ENCODE results near the gene SCAF1.

The SCAF1 gene

DNA sequence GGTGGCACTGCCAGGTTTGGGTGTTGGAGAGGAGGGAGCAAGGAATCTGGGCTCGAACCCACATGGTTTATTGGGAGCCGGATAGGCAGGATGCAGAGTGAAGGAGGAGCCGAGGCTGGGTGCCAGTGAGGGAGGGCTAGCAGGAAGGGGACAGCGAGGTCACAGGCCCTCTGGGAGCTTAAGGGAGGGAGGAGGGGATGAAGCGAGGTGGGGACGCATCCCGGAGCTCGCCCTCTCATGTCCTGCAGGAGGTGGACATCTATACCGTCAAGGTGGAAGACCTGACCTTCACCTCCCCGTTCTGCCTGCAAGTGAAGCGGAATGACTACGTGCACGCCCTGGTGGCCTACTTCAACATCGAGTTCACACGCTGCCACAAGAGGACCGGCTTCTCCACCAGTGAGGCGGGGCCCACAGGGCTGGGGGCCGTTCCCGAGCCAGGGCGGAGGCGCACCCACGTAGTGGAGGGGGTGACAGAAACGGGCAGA lies 43.9 kb downstream of the SCAF1 start:
- DNase-seq (ENCODE audit: low read depth in 1 of 2, low spot score in 1 of 2), result no peak

DNA sequence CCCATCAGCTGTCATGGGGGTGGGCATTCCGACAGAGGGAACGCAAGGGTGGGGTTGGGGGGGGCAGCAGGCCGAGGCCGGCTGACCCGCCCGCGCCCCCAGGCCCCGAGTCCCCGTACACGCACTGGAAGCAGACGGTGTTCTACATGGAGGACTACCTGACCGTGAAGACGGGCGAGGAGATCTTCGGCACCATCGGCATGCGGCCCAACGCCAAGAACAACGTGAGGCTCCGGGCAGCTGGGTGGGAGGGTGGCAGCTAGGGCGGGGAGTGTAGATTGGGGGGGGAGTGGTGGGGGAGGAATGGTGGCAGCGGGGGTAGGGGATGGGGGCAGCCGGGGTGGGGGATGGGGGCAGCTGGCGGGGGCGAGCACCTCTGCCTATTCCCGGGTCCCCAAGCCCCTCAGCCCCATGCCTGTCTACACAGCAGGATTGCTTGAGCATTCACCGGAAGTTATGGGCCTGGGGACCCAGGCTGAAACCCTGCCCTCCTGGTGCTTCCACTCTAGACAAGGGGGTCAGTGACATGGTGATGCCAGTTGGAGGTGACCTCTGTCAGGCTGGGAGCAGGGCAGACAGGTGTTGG lies 44.6 kb downstream of the SCAF1 start:
- DNase-seq (ENCODE audit: low read depth in 1 of 2, low spot score in 1 of 2), result no peak

DNA sequence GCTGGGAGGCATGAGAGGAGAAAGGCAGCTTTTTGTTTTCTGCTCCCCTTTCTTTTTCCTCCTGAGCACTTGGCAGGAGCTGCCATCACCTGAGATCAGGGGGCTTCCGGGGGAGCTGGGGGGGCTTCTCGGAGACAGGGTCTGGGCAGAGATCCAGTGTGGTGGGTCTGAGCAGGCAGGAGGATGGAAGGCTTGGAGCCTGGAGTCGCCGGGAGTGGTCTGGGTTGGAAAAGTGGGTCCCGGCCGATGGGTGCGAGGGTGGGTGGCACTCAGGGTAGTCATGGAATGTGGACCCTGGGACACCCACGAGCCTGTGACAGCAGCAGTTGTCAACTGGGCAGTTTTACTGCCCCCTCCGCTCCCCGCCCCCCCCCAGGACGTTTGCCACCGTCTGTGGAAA lies 45.1 kb downstream of the SCAF1 start:
- DNase-seq (ENCODE audit: low read depth in 1 of 2, low spot score in 1 of 2), result no peak

DNA sequence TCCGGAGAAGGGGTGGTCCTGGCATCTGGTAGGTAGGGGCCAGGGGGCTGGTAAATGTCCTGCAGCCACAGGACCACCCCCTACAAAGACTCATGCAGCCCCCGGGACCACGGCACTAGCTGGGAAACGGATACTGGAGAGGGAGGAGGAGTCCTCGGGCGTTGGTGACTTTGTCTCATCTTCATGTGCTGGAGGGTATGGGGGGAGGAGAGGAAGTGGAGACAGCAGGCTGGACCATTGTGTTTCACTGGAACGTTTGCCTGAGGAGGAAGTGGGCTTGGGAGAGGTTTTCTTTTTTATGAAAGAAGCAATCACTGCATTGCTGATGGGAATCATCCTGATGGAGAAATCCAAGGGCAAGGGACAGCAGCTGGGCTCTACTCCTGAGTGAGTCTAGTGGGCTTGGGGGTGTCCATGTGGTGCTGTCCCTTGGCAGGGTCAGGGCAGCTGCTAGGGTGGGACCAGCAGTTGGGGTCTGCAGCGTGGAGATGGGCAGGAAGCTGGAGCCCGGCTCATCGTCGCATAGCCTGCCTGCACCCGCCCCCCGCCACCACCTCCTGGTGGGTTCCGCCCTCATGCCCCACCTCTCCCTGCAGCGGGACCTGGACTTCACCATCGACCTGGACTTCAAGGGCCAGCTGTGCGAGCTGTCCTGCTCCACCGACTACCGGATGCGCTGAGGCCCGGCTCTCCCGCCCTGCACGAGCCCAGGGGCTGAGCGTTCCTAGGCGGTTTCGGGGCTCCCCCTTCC lies 45.7 kb downstream of the SCAF1 start:
- DNase-seq (ENCODE audit: low read depth in 1 of 2, low spot score in 1 of 2), result no peak

DNA sequence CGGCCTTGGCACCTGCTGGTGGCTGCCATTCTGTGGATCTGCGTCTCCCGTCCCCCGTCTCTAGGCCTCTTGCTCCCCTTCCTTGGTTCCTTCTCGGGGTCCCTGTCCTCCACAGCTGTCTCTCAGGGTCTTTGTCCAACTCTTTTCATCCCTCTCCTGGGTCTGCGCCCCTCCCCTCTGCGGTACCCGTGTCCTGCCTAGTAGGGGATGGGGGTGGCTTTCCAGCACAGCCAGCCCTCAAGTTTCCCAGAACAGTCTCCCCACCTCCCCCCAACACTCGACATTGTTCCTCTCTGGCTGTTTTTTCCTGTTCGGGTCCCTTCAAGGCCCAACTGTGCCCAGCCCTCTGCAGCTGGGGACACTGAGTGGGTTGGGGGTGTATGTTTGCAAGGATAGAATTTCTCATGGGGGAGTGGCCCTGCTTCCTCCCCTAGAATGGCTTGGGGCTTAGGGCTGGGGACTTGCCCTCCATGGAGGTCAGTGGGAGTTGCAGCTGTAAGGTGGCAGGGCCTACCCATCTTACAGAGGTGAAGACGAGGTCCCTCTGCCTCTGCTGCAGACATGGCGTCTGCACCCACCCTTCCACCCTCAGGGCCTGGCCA lies 46.6 kb downstream of the SCAF1 start:
- no peak for DNase-seq (ENCODE audit: low read depth in 1 of 2, low spot score in 1 of 2)

DNA sequence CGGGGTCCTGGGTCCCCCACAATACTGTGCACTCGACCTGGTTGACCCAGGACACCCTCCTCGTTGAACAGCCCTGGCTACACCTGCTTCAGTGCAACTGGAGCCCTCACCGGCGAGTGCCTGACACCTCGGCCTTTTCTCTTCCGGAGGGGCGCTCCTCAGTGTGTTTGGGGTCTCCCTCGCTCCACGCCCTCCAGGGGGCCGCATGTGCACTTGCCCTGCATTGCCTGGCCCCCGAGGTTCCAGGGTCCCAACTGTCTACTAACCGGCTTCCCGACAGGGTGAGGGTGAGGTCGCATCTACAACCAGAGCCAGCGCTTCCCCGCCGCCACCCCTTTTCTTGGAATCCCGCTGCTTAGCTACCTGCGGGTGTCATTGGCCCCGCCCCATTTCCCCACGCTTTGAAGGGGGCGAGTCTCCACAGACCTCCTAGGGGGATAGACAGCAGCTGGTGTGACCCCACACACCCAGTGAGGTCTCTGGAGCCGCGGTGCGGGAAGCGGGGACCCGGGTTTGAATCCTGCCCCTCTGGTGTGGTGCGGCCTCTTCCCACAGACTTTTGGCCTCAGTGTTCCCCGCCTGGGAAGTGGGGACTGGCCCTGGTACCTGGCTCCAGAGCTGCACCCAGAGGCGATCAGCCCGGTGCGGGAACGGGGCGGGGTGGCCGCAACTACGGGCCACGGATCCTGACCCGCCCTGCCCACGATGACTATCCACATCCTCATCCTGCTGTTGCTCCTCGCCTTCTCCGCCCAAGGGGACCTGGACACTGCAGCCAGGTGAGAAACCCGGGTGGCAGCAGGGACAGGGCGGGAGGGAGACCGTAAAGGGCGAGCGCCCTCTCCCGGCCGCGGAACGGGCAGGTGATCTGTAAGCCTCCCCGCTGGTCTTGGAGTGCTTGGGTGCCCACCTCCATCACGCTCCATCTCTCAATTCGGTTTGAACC lies 47.4 kb downstream of the SCAF1 start, which contains the start of gene ADM5:
TSS of gene ADM5 (plus strand) at position 462 of the 946 bp plus-strand sequence. CDS start at position 706, 244 bp downstream.
- no peak for DNase-seq (ENCODE audit: low read depth in 1 of 2, low spot score in 1 of 2)

DNA sequence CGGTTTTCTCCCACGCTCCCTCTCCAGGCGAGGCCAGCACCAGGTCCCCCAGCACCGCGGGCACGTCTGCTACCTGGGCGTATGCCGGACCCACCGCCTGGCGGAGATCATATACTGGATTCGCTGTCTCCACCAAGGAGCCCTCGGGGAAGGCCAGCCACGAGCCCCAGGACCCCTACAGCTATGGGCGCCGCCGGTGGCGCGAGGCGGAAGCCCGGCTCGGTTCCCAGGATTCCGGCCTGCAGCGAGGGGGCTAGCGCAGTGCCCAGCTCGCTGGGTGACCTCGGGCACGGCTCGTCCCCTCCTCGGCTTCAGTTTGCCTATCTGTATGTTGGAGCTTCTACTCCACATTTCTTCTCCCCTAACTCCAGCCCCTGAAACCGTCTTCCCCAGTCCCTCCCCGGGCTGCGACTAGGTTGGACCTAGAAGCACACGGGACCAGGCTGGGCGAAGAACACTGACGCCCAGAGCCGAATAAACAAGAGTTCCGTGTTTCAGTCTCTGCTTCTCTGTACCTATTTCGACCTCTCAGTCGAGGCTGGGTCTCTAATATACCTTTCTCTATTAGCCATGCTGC lies 48.2 kb downstream of the SCAF1 start:
- no peak for DNase-seq (ENCODE audit: low read depth in 1 of 2, low spot score in 1 of 2)

DNA sequence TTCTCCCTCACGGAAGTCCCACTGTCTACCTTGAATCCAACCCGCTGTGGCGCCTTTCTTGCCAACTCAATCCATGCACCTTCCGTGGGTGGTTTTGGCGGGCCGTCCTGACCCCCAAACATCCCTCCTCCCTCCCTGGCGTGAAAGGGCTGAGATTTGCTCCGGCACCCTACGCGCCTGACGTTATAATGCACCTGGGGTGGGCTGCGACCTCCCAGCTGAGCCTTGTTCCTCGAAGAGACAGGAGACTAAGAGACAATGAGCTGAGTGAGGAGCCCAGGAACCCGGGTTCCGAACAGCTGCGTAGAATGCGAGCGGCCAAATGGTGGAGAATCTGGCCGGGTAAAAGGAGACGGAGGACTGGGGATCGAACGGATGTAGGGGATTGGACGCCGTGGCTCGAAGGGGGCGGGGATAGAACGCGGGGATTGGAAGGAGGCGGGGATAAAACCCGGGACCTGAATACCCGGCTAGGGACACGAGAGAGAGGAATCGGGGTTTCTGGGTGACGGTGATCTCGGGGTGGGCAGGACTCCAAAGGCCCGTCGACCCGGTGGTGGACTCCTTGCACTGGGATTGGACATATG lies 48.7 kb downstream of the SCAF1 start, which contains the start of gene CPT1C:
TSS of gene CPT1C (plus strand) at position 461 of the 587 bp plus-strand sequence. CDS start 1,137 bp downstream, outside the sequence.
- no peak for DNase-seq (ENCODE audit: low read depth in 1 of 2, low spot score in 1 of 2)

DNA sequence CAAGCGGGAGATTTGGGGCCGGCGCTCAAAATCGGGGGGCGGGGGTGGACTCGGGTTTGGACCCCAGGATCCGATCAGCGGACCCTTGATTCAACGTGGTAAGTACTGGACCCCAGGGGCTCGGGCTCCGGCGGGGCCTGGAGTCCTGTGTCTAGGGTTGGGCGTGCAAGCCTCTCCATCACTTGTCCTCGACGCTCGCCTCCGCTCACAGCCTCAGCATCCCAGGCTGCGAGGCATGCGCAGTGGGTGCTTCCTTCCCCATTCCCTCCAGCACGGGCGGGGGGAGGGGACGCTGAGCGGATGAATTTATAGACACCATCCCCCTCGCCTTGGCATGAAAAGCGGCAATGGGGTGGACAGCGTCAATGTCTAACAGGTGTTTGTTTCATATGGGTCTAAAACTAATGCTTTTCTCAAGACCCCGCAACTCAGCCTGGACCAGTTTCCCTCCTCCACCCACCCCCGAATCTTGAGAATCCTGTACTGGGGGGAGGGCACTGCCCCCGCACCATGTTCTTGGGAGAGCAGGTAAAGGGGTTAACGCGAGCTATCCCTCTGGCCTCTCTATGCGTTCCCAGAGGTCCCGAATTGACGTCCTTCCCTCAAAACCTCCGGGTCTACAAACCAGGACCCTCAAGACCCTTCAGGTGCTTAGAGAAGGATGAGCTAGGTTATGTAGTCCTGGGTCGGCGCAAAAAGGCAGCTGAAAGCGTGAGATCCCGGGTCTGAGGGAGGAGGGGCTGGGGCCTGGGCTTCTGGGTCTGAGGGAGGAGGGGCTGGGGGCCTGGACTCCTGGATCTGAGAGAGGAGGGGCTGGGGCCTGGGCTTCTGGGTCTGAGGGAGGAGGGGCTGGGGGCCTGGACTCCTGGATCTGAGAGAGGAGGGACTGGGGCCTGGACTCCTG lies 49.5 kb downstream of the SCAF1 start:
- no peak for DNase-seq (ENCODE audit: low read depth in 1 of 2, low spot score in 1 of 2)

DNA sequence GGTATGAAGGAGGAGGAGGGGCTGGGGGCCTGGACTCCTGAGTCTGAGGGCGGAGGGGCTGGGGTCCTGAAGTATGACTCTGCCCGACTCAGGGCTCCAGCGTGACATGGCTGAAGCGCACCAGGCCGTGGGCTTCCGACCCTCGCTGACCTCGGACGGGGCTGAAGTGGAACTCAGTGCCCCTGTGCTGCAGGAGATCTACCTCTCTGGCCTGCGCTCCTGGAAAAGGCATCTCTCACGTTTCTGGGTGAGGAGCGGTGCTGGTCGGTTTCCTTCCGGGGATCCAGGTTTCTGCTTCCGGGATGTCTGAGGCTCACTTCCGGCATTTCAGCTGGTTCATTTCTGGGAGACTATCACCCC lies 50.1 kb downstream of the SCAF1 start:
- no peak for DNase-seq (ENCODE audit: low read depth in 1 of 2, low spot score in 1 of 2)

DNA sequence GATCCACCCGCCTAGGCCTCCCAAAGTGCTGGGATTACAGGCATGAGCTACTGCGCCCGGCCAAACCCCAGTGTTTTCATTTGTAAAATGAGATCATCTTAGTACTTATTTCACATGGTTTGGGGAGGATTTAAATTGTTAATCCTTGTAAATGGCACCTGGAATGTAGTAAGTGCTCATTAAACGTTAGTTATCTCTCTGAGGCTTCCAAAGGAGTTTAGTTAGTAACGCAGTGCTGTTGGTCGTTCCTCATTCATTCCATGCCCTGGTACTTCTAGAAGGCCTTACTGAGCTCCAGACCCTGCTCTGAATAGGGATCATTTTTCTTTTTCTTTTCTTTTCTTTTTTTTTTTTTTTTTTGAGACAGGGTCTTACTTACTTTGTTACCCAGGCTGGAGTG lies 54.1 kb downstream of the SCAF1 start:
- DNase-seq (ENCODE audit: low read depth in 1 of 2, low spot score in 1 of 2), result no peak

DNA sequence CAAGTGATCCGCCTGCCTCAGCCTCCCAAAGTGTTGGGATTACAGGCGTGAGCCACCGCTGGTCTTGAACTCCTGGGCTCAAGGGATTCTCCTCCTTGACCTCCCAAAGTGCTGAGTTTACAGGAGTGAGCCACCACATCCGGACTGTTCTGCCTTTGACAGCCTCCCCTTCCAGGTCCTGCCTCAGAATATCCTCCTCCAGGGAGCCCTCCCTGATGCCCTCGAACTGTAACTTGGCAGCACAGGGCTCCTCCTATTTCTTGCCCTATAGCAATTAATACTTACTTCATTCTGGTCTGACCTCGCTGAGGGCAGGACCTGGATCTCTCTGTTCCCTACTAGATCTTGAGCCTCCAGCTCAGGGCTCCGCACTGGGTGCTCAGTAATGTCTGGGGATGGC lies 54.9 kb downstream of the SCAF1 start:
- no peak for DNase-seq (ENCODE audit: low read depth in 1 of 2, low spot score in 1 of 2)

DNA sequence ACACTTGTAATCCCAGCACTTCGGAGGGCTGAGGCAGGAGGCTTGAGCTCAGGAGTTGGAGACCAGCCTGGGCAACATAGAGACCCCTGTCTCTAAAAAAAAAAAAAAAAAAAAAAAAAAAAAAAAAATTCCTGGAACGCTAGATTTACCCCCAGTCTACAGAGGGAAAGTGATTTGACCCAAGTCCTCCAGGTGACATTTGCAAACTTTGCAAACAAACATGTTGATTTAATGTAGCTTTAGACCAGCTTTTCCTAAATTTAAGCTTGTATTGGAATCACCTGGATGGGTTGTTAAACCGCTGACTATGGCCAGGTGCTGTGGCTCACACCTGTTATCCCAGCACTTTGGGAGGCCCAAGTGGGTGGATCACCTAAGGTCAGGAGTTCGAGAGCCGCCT lies 57.4 kb downstream of the SCAF1 start:
- no peak for DNase-seq (ENCODE audit: low read depth in 1 of 2, low spot score in 1 of 2)

DNA sequence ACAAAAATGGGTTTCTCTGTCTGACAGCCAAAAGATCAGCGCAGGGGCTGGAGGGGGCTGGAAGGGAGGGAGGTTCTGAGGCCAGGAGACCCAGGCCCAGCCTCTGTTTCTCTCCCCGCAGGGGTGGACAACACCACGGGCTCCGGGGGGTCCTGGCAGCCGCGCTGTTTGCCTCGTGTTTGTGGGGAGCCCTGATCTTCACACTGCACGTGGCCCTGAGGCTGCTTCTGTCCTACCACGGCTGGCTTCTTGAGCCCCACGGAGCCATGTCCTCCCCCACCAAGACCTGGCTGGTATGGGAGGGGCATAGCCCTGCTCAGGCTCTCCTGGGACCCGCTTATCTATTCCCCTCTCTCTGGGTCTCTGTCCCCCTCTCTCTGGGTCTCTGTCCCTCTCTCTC lies 58.6 kb downstream of the SCAF1 start:
- DNase-seq (ENCODE audit: low read depth in 1 of 2, low spot score in 1 of 2), result no peak

DNA sequence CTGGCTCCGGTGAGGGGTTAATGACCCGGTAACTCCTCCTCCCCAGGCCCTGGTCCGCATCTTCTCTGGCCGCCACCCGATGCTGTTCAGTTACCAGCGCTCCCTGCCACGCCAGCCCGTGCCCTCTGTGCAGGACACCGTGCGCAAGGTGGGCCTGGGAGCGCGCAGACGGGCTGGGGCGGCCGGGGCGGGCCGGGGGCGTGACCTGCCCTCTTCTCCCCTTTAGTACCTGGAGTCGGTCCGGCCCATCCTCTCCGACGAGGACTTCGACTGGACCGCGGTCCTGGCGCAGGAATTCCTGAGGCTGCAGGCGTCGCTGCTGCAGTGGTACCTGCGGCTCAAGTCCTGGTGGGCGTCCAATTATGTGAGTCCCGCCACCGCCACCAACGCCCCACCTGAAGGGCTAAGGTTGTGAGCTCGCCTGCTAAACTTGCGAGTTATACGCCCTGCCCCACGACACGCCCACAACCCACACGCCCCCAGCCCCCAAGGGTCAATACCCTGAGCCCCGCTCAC lies 59.3 kb downstream of the SCAF1 start:
- no peak for DNase-seq (ENCODE audit: low read depth in 1 of 2, low spot score in 1 of 2)

DNA sequence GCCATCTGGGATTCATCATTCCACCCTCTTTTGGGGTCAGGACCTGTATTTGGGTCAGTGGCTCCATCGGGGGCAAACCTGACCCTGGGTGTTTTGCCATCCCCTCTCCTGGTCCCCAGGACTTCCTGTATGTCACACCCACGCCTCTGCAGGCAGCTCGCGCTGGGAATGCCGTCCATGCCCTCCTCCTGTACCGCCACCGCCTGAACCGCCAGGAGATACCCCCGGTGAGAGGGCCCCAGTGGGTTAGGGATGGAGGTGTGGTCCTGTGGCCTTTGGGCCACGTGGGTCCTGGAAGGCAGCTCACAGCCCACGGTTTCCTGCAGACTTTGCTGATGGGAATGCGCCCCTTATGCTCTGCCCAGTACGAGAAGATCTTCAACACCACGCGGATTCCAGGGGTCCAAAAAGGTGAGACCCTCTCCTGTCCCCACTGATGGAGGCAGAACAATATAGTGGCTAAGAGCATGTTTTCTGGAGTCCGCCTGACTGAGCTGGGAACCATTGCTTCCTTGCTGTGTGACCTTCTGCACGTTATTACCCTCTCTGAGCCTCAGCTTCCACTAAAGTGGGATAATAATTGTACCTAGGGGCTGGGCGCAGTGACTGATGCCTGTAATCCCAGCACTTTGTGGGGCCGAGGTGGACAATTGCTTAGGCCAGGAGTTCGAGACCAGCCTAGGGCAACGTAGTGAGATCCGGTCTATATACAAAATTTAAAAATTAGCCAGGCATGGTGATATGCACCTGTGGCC lies 63.1 kb downstream of the SCAF1 start:
- DNase-seq (ENCODE audit: low read depth in 1 of 2, low spot score in 1 of 2), result no peak

DNA sequence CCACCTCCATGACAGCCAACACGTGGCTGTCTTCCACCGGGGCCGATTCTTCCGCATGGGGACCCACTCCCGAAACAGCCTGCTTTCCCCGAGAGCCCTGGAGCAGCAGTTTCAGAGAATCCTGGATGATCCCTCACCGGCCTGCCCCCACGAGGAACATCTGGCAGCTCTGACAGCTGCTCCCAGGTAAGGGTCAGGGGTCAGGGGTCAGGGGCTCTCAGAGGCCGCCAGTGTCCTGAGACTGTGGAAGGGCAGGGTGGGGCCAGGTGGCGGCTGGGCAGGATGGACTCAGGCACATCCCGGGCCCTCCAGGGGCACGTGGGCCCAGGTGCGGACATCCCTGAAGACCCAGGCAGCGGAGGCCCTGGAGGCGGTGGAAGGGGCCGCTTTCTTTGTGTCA lies 63.9 kb downstream of the SCAF1 start:
- no peak for DNase-seq (ENCODE audit: low read depth in 1 of 2, low spot score in 1 of 2)

Measured in activated T-helper 1 cell treated with anti-CD3 and anti-CD28 coated beads, Interleukin-2, amount 50 U/mL, for 16 hours (primary cell).